Prostate gland (tissue), 2 donors: ENCODE results near the gene PPP2R5D. TPM values are rescaled to one million over a fixed set of nuclear protein-coding genes. Genes with fewer than 3 reads are reported as not detected.

ENCODE experiments used
- DNase-seq: peaks from one replicate; pipeline ENCODE4 v3.0.0-alpha.2; 2019; ENCODE audit warnings: low spot score
- H3K27ac ChIP-seq, 2 donors: fragments of 200-600 bp; sonication (generic); 2 replicates each; pipeline ENCODE4 v1.5.1; 2017 to 2019
- H3K27me3 ChIP-seq: fragments of 200-600 bp; sonication (generic); replicated peaks from 2 replicates; pipeline ENCODE4 v1.5.1; 2019; ENCODE audit not compliant: insufficient read depth
- H3K36me3 ChIP-seq, 2 donors: fragments of 200-600 bp; sonication (generic); 1 replicate in 1 of 2; 2 replicates in 1 of 2; pipeline versions ENCODE4 v1.5.1 to v1.8.1; 2017 to 2019
- H3K4me1 ChIP-seq: fragments of 200-600 bp; sonication (generic); replicated peaks from 2 replicates; pipeline ENCODE4 v1.5.1; 2019
- H3K4me3 ChIP-seq, 2 donors: fragments of 200-600 bp; sonication (generic); 2 replicates each; pipeline ENCODE4 v1.5.1; 2017 to 2019
- H3K9me3 ChIP-seq: fragments of 200-600 bp; sonication (generic); 2 replicates; pipeline ENCODE4 v1.5.1; 2017
- CTCF ChIP-seq, 4 experiments: fragments of 200-600 bp in 2 of 4; fragments of 450-650 bp in 2 of 4; sonication (generic) in 2 of 4; IDR thresholded peaks; 1 replicate in 3 of 4; 2 replicates in 1 of 4; pipeline ENCODE4 v1.5.1; 2016 to 2019; ENCODE audit warnings: antibody characterized with exemption in 4 of 4, mild to moderate bottlenecking in 2 of 4, moderate library complexity in 2 of 4
- POLR2A ChIP-seq: fragments of 450-650 bp; IDR thresholded peaks from one replicate; pipeline ENCODE4 v1.6.1; 2016; ENCODE audit warnings: antibody characterized with exemption, mild to moderate bottlenecking
- POLR2AphosphoS5 ChIP-seq: sonication (generic); formaldehyde crosslinking; IDR thresholded peaks from one replicate; pipeline ENCODE4 v1.6.1; 2017; ENCODE audit warnings: antibody characterized with exemption
- WGBS: methylation state at CpG from one replicate; pipeline ENCODE4 v1.1.5; 2018; 5-methylcytosine and 5-hydroxymethylcytosine counted together
- intact Hi-C: fragments of 100-400 bp; cut with DNase I; formaldehyde crosslinking; loops from one replicate; pipeline ENCODE4 v1.14.2; 2022
- total RNA-seq, 2 donors: library from RNA; depleted of rRNA; stranded (reverse); fragments of >200 nt; gene quantifications; one replicate each; pipeline ENCODE4 v1.1.0, GENCODE V29; 2016

Gene PPP2R5D
- total RNA-seq, 2 donors from 2014 or later, result 55.1 to 95.9 TPM

- H3K27ac ChIP-seq, result no peak overlapping the region
Observed at GRCh38 chr6:43016943-43017334, 32.6 kb downstream of the PPP2R5D start.

DNA sequence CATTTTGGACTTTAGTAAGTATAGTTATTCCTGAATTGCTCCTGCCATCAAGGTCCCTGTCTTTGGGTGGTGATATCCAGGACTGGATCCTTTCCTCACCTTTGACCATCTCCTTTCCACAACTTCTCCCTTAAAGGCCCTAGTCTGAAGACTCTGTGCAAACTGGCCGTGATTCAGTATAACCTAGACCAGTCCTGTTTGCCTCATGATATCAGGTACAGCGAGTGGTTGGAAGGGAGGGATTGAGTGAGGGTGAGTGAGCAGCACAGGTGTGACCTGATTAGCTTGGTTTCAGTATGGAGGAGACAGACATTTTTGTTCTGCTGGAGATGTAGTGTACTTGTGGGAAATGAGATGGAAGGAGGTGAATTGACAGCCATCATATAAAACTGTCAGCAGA, 34.8 kb downstream of the PPP2R5D start:
- no peaks in the 10 kb centered on the region for H3K9me3 ChIP-seq
- intact Hi-C loops, result loop anchor here (10.0 kb wide), 1 partner anchor 46 kb away; no protein-coding TSS in a partner anchor
- H3K27me3 ChIP-seq, result no peaks in the 10 kb centered on the region
- H3K4me1 ChIP-seq, result peaks cover 8% of the 10 kb centered on the region
- WGBS, result 87% methylated on average over 2 of the region's 2 CpGs
- no peak overlapping the region for H3K4me3 ChIP-seq
- DNase-seq, result no peak
- H3K36me3 ChIP-seq, result peaks cover 2 to 15% of the 10 kb centered on the region in 2 donors
- H3K27ac ChIP-seq, result no peak overlapping the region
- TF ChIP-seq CTCF (IDR thresholded peaks at IDR 0.05) (no peak), POLR2AphosphoS5 (no peak), POLR2A (no peak)

More at GRCh38 chr6:43016943-43017334, 32.6 kb downstream of the PPP2R5D start:
- peaks cover 8% of the 10 kb centered on the region for H3K4me1 ChIP-seq
- WGBS, result 88% methylated on average over 12 of the region's 12 CpGs
- DNase-seq, result no peak
- TF ChIP-seq POLR2AphosphoS5, result no peak
- no peak for TF ChIP-seq POLR2A
- no peak for TF ChIP-seq CTCF (IDR thresholded peaks at IDR 0.05)
- no peaks in the 10 kb centered on the region for H3K9me3 ChIP-seq
- H3K36me3 ChIP-seq, result peaks cover 2 to 15% of the 10 kb centered on the region in 2 donors
- intact Hi-C loops, result loop anchor here (10.0 kb wide), 1 partner anchor 48 kb away; no protein-coding TSS in a partner anchor
- no peaks in the 10 kb centered on the region for H3K27me3 ChIP-seq
- no peak overlapping the region for H3K4me3 ChIP-seq

DNA sequence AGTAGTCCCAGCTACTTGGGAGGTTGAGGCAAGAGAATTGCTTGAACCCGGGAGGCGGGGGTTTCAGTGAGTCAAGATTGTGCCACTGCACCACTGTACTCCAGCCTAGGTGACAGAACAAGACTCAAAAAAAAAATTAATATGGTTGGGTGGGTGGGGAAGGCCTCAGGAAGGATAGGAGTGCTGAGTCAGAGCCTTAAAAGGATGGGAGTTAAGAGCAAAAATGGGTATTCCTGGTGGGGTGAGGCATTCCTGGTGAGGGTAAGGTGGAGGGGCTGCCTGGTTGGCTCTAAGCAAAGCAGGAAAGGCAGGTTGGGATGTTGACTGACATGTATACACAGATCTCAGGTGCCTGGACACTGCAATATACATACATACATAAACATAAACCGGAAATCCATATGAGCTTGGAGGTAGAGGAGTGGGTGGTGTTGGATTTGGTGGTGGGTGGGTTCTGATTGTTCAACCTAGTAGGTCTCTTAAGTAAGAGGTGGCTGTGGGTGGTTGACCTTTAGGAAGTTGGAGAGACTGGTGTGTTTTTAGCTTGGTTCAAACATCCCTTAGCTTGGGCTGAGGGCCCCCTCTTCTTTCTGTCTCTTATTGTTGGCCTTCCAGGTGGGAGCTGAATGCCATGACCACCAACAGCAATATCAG, 35.8 kb downstream of the PPP2R5D start:
- DNase-seq, result no peak
- peaks cover 8% of the 10 kb centered on the region for H3K4me1 ChIP-seq
- TF ChIP-seq POLR2AphosphoS5 (no peak), CTCF (IDR thresholded peaks at IDR 0.05) (no peak), POLR2A (no peak)
- H3K27me3 ChIP-seq, result no peaks in the 10 kb centered on the region
- H3K9me3 ChIP-seq, result no peaks in the 10 kb centered on the region
- peaks cover 2 to 18% of the 10 kb centered on the region in 2 donors for H3K36me3 ChIP-seq
- intact Hi-C loops, result no loop called here
- H3K27ac ChIP-seq, result peak overlapping the region in 1 of 2 donors; percentile 83
- 89% methylated on average over 3 of the region's 3 CpGs for WGBS
- H3K4me3 ChIP-seq, result no peak overlapping the region

DNA sequence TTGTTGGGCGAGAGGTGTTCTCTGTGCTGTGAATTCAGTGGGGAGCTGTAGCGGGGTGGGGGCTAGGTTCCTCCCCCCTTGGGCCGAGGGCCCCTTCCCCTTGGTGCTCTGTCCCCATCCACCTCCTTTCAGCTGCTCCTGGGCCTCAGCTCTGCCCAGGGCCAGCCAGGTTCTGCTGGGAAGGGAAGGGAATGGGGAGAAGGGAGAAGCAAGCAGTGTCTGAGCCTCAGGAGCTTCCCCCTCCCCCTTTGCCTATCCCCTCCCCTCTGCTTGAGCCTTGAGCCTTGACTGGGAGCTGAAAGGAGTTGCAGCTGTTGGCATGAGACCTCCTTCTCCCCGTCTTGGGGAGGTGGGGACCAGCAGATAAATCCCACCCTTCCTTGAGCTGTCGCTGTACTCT, 36.5 kb downstream of the PPP2R5D start:
- Histone ChIP-seq H3K27ac (peak overlapping the region; percentile 83 to 84), H3K9me3 (no peaks in the 10 kb centered on the region), H3K36me3 (peaks cover 2 to 25% of the 10 kb centered on the region in 2 donors), H3K4me1 (peaks cover 7% of the 10 kb centered on the region), H3K27me3 (no peaks in the 10 kb centered on the region), H3K4me3 (peak overlapping the region; percentile 85 to 88)
- TF ChIP-seq CTCF (IDR thresholded peaks at IDR 0.05) (no peak), POLR2A (no peak), POLR2AphosphoS5 (no peak)
- intact Hi-C loops, result no loop called here
- DNase-seq, result no peak
- WGBS, result 46% methylated on average over 5 of the region's 5 CpGs
